ACC112 (cell line): ENCODE results near the gene KRTAP29-1.
"Not testable (repeated sequence)": the region's sequence is repeated elsewhere in the genome, so short reads cannot be mapped to it uniquely, and the experiment has no call there.

Experiments
- H2AFZ ChIP-seq: fragments of 200-600 bp; sonication (generic); one replicate; pipeline ENCODE4 v1.6.0; 2017; ENCODE audit warnings: antibody characterized with exemption, low read length; ENCODE audit not compliant: unreplicated experiment
- H3K27ac ChIP-seq: fragments of 200-600 bp; sonication (generic); 2 replicates; pipeline ENCODE4 v1.5.1; 2014; ENCODE audit warnings: low read depth, mild to moderate bottlenecking, antibody characterized with exemption, low read length, moderate library complexity
- H3K27me3 ChIP-seq: fragments of 200-600 bp; sonication (generic); 2 replicates; pipeline ENCODE4 v1.6.1; 2014; ENCODE audit warnings: mild to moderate bottlenecking, antibody characterized with exemption, low read length, moderate library complexity, mixed read lengths; ENCODE audit not compliant: insufficient read depth
- H3K36me3 ChIP-seq: fragments of 200-600 bp; sonication (generic); 2 replicates; pipeline ENCODE4 v1.6.1; 2016; ENCODE audit warnings: mild to moderate bottlenecking, antibody characterized with exemption, low read length, moderate library complexity, mixed read lengths; ENCODE audit not compliant: insufficient read depth
- H3K4me1 ChIP-seq: fragments of 200-600 bp; sonication (generic); one replicate; pipeline ENCODE4 v1.6.1; 2016; ENCODE audit warnings: low read length, mixed read lengths; ENCODE audit not compliant: insufficient read depth, unreplicated experiment, control insufficient read depth
- H3K4me3 ChIP-seq: fragments of 200-600 bp; sonication (generic); 2 replicates; pipeline ENCODE4 v1.5.1; 2014; ENCODE audit warnings: mild to moderate bottlenecking, low read depth, low read length
- H3K79me2 ChIP-seq: fragments of 200-600 bp; sonication (generic); one replicate; pipeline ENCODE4 v1.6.0; 2016; ENCODE audit warnings: low read length; ENCODE audit not compliant: control insufficient read depth, unreplicated experiment, insufficient read depth

KRTAP29-1 gene

GRCh38 chr17:41301916-41302901 lies at the start of gene KRTAP29-1:
Gene KRTAP29-1, minus strand, starts transcription at chr17:41302851. Its CDS starts 0 bp downstream, at chr17:41302851.
- H3K79me2 ChIP-seq: no peaks in the 10 kb centered on the region
- no peaks in the 10 kb centered on the region for H3K36me3 ChIP-seq
- no peak within 1 kb of the TSS for H2AFZ ChIP-seq
- H3K4me1 ChIP-seq: no peaks in the 10 kb centered on the region
- no peaks in the 10 kb centered on the region for H3K27me3 ChIP-seq
- H3K4me3 ChIP-seq: no peak within 1 kb of the TSS
- H3K27ac ChIP-seq: no peak within 1 kb of the TSS

DNA sequence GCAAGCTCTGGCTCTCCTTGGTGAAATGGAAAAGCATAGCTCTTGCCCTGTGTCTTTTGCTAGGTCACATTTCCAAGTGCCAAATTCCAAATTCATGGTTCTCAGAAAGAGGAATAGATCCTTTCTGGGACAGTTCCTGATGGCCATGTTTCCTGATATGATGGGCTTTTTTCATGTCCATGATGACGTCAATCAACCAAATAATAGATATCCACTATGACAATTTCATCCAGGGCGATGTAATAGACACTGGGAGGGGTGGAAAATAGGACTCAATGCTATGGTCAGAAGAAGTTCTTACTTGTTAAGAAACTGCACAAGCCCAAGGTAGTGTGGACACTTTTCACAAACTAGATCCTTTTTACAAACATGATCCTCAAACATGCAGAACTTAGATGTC lies 48.5 kb upstream of the KRTAP29-1 start:
- Histone ChIP-seq H2AFZ (no peak overlapping the region), H3K79me2 (no peaks in the 10 kb centered on the region), H3K4me3 (no peak overlapping the region), H3K27me3 (peaks cover 27% of the 10 kb centered on the region), H3K36me3 (no peaks in the 10 kb centered on the region), H3K27ac (no peak overlapping the region), H3K4me1 (no peaks in the 10 kb centered on the region)

GRCh38 chr17:41350381-41350878 lies 47.8 kb upstream of the KRTAP29-1 start, which contains the start of gene KRT33A:
Gene KRT33A, minus strand, starts transcription at chr17:41350828. Its CDS starts 61 bp downstream, at chr17:41350767.
- H3K27me3 ChIP-seq: peaks cover 27% of the 10 kb centered on the region
- H3K27ac ChIP-seq, H3K4me3 ChIP-seq, H3K79me2 ChIP-seq, H3K36me3 ChIP-seq, H3K4me1 ChIP-seq, H2AFZ ChIP-seq: not testable (repeated sequence)

- no peaks in the 10 kb centered on the region for H3K4me1 ChIP-seq
- H3K36me3 ChIP-seq: no peaks in the 10 kb centered on the region
Measured at GRCh38 chr17:41347869-41348760, 45.5 kb upstream of the KRTAP29-1 start.

DNA sequence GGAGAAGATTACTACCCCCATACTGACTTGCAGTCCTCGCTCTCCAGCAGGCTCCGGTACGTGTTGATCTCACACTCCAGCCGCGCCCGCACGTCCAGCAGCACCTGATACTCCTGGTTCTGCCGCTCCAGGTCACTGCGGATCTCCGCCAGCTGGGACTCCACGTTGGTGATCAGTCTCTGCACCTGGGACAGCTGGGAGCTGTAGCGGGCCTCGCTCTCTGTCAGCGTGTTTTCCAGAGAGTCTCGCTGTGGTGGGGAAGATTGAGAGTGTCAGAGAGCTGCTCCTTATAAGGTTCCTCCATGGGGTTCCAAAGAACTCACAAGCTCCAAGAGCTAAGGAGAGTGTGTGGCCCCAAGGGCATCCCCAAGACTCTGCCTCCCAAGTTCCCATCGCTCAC lies 43.8 kb upstream of the KRTAP29-1 start:
- H3K27ac ChIP-seq, H3K4me3 ChIP-seq, H3K4me1 ChIP-seq, H2AFZ ChIP-seq, H3K36me3 ChIP-seq, H3K27me3 ChIP-seq, H3K79me2 ChIP-seq: not testable (repeated sequence)

More at GRCh38 chr17:41347869-41348760, 45.5 kb upstream of the KRTAP29-1 start:
- Histone ChIP-seq H2AFZ (no peak overlapping the region), H3K27ac (no peak overlapping the region), H3K27me3 (peaks cover 15% of the 10 kb centered on the region), H3K4me3 (no peak overlapping the region), H3K79me2 (no peaks in the 10 kb centered on the region)

DNA sequence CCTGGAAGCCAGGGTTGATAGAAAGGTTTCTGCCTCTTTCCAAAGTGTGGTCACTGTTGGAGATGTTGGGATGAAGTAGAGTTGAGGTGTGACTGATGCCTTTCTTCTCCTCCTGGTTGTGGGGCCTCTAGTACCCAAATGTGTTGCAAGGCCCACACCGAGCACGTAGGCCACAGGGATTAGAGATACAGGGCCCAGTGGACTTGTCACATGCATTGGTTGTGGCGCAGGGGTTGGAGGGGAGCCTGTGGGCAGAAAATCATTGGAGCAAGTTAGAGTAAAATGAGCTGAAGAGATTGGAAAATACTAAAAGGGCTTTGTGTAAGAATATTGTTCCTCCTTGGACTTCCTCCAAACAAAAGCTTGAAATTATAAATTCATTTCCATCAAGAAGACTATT lies 43.3 kb upstream of the KRTAP29-1 start:
- no peak overlapping the region for H3K27ac ChIP-seq
- no peak overlapping the region for H2AFZ ChIP-seq
- no peaks in the 10 kb centered on the region for H3K79me2 ChIP-seq
- H3K4me3 ChIP-seq: no peak overlapping the region
- H3K36me3 ChIP-seq: no peaks in the 10 kb centered on the region
- H3K27me3 ChIP-seq: peaks cover 2% of the 10 kb centered on the region
- no peaks in the 10 kb centered on the region for H3K4me1 ChIP-seq

- H3K79me2 ChIP-seq: no peaks in the 10 kb centered on the region
- H3K27ac ChIP-seq: no peak overlapping the region
- no peaks in the 10 kb centered on the region for H3K4me1 ChIP-seq
- H3K36me3 ChIP-seq: no peaks in the 10 kb centered on the region
- no peak overlapping the region for H2AFZ ChIP-seq
- H3K27me3 ChIP-seq: no peaks in the 10 kb centered on the region
- no peak overlapping the region for H3K4me3 ChIP-seq
Measured at GRCh38 chr17:41343029-41343428, 40.4 kb upstream of the KRTAP29-1 start.

- Histone ChIP-seq H3K27ac (no peak overlapping the region), H3K79me2 (no peaks in the 10 kb centered on the region), H3K36me3 (no peaks in the 10 kb centered on the region), H3K4me1 (no peaks in the 10 kb centered on the region), H3K27me3 (no peaks in the 10 kb centered on the region), H2AFZ (no peak overlapping the region), H3K4me3 (no peak overlapping the region)
Measured at GRCh38 chr17:41340934-41341861, 38.5 kb upstream of the KRTAP29-1 start.

- H3K27ac ChIP-seq: no peak overlapping the region
- no peak overlapping the region for H2AFZ ChIP-seq
- H3K4me1 ChIP-seq: no peaks in the 10 kb centered on the region
- no peaks in the 10 kb centered on the region for H3K36me3 ChIP-seq
- no peaks in the 10 kb centered on the region for H3K79me2 ChIP-seq
- H3K27me3 ChIP-seq: no peaks in the 10 kb centered on the region
- H3K4me3 ChIP-seq: no peak overlapping the region
Measured at GRCh38 chr17:41340494-41340893, 37.8 kb upstream of the KRTAP29-1 start.
